ENCODE measurements around the gene PPP1R1A. TPM values are rescaled to one million over a fixed set of nuclear protein-coding genes. Genes with fewer than 3 reads are reported as not detected.
A peak's percentile ranks its signal among the peaks of the same experiment; 100 is the strongest.

Gene PPP1R1A
- total RNA-seq, 4 donors from 2014 or later, result 1.3 to 11.5 (median 5.2) TPM

- WGBS, 2 donors, result 70 to 92% methylated on average over 2 of the region's 2 CpGs
- H3K4me3 ChIP-seq (ENCODE audit: low read depth, poor library complexity, severe bottlenecking), result no peak overlapping the region
- TF ChIP-seq POLR2A (IDR thresholded peaks at IDR 0.05), result no peak
- TF ChIP-seq, protein P1, sequence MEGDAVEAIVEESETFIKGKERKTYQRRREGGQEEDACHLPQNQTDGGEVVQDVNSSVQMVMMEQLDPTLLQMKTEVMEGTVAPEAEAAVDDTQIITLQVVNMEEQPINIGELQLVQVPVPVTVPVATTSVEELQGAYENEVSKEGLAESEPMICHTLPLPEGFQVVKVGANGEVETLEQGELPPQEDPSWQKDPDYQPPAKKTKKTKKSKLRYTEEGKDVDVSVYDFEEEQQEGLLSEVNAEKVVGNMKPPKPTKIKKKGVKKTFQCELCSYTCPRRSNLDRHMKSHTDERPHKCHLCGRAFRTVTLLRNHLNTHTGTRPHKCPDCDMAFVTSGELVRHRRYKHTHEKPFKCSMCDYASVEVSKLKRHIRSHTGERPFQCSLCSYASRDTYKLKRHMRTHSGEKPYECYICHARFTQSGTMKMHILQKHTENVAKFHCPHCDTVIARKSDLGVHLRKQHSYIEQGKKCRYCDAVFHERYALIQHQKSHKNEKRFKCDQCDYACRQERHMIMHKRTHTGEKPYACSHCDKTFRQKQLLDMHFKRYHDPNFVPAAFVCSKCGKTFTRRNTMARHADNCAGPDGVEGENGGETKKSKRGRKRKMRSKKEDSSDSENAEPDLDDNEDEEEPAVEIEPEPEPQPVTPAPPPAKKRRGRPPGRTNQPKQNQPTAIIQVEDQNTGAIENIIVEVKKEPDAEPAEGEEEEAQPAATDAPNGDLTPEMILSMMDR (IDR thresholded peaks at IDR 0.05), result no peak
- intact Hi-C loops (cut with DNase I; ENCODE audit: low total_unique reads), result no loop called here
- no peak for DNase-seq (ENCODE audit: low spot score in 2 of 2)
Observed at GRCh38 chr12:54585243-54585642, 3.2 kb downstream of the PPP1R1A start.

DNA sequence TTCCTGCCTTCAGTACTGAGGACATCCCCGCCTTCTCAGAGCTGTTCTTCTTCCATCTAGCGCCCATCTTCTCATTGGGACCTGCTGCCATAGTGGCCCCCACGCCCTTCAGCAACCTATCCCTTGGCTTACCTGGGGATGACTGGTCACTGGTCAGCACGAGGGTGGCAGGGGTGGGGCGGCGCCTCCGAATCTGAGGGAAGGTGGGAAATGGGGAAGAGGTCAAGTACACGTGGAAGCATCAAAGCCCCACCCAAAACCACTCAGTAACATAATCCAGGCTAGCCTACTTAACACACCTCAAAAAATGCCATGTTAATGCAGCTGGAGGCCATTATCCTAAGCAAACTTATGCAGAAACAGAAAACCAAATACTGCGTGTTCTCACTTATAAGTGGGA is 4.3 kb downstream of the PPP1R1A start:
- no peak overlapping the region for H3K4me3 ChIP-seq (ENCODE audit: low read depth, poor library complexity, severe bottlenecking)
- intact Hi-C loops (cut with DNase I; ENCODE audit: low total_unique reads), result no loop called here
- DNase-seq (ENCODE audit: low spot score in 2 of 2), result no peak
- 63% methylated on average over 9 of the region's 9 CpGs for WGBS, 2 donors
- no peak for TF ChIP-seq POLR2A (IDR thresholded peaks at IDR 0.05)
- TF ChIP-seq, protein P1 (IDR thresholded peaks at IDR 0.05), result no peak

DNA sequence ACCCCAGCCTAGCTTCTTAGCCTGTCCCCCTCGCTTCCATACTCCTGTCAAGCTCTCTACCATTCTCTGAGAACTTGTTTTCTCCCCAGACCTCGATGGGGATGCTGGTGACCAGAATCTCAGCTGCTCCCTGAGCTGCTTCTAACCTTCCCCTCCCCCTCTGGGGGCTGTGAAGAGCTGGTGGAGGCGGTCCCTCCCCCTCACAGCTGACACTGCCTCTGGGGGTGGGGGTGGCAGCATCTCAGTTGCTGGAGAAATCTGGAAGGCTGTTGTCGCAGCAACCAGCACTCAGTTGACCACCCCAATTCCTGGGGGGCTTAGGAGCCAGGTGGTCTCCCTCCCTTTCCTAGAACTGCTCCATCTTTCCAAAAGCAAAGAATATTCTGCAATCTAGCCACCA is 4.7 kb downstream of the PPP1R1A start:
- TF ChIP-seq, protein P1 (IDR thresholded peaks at IDR 0.05), result no peak
- TF ChIP-seq POLR2A (IDR thresholded peaks at IDR 0.05), result no peak
- H3K4me3 ChIP-seq (ENCODE audit: low read depth, poor library complexity, severe bottlenecking), result no peak overlapping the region
- intact Hi-C loops (cut with DNase I; ENCODE audit: low total_unique reads), result no loop called here
- WGBS, 2 donors, result 58 to 62% methylated on average over 4 of the region's 4 CpGs
- DNase-seq (ENCODE audit: low spot score in 2 of 2), result no peak

DNA sequence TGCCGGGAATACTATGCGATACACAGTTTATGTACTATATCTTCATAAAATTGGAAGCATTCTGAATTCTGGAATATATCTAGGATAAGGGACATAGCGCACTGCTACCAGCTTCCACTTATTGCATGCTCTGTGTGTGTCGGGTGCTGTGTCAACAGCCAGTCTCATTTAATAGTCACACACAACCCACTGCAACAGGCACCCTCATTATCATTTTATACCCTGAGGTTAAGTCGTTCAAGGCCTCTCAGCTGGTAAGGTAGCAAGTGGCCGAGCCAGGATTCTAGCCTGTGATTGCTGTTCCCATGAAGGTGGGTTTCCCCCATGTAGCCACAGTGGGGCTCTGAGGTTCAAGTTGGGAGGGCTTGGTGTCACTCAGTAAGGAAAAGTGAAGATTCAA is 7.0 kb downstream of the PPP1R1A start:
- intact Hi-C loops (cut with DNase I; ENCODE audit: low total_unique reads), result no loop called here
- 89 to 91% methylated on average over 6 of the region's 6 CpGs for WGBS, 2 donors
- TF ChIP-seq POLR2A (IDR thresholded peaks at IDR 0.05), result no peak
- TF ChIP-seq, protein P1 (IDR thresholded peaks at IDR 0.05), result no peak
- no peak overlapping the region for H3K4me3 ChIP-seq (ENCODE audit: low read depth, poor library complexity, severe bottlenecking)
- DNase-seq (ENCODE audit: low spot score in 2 of 2), result no peak

GRCh38 chr12:54579696-54580333 is 8.6 kb downstream of the PPP1R1A start:
- 10 to 11% methylated on average over 11 of the region's 11 CpGs for WGBS, 2 donors
- intact Hi-C loops (cut with DNase I; ENCODE audit: low total_unique reads), result no loop called here
- no peak for TF ChIP-seq POLR2A (IDR thresholded peaks at IDR 0.05)
- TF ChIP-seq, protein P1 (IDR thresholded peaks at IDR 0.05), result peak in 1 of 3 donors; percentile 97
- DNase-seq (ENCODE audit: low spot score in 2 of 2), result peak; percentile 85 to 98
- no peak overlapping the region for H3K4me3 ChIP-seq (ENCODE audit: low read depth, poor library complexity, severe bottlenecking)

DNA sequence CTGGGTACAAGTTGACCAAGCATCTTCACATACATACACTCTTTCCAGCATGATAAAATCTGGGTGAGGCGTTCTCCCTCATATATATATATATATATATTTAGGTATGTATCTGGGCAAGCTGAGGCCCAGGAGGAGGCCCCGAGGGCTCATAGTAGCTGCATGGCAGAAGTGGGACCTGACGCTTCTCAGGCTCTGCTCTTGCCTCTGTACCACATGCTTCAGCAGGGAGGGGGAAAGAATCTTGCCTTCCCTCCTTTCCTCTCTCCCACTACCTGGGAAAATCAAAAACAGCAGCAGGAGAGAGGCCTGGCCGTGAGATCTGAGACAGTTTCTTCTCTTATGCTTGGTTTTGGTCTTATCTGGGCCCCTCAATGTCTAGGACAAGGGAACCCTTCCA is 9.2 kb downstream of the PPP1R1A start:
- intact Hi-C loops (cut with DNase I; ENCODE audit: low total_unique reads), result no loop called here
- WGBS, 2 donors, result 49 to 56% methylated on average over 4 of the region's 4 CpGs
- no peak for TF ChIP-seq POLR2A (IDR thresholded peaks at IDR 0.05)
- TF ChIP-seq, protein P1 (IDR thresholded peaks at IDR 0.05), result no peak

More for the DNA sequence above, 9.2 kb downstream of the PPP1R1A start:
- DNase-seq (ENCODE audit: low spot score in 2 of 2), result no peak
- H3K4me3 ChIP-seq (ENCODE audit: low read depth, poor library complexity, severe bottlenecking), result no peak overlapping the region
